HG02759 (cell line): ENCODE data around the gene B3GALT4.
"Not testable (repeated sequence)": the region's sequence is repeated elsewhere in the genome, so short reads cannot be mapped to it uniquely, and the experiment has no call there.

ENCODE experiments used
- ATAC-seq: cut with Tn5 transposase; IDR thresholded peaks from one replicate; pipeline ENCODE4 v1.9.1; 2021; ENCODE audit warnings: mild to moderate bottlenecking, moderate library complexity; ENCODE audit not compliant: unreplicated experiment

B3GALT4 gene

DNA sequence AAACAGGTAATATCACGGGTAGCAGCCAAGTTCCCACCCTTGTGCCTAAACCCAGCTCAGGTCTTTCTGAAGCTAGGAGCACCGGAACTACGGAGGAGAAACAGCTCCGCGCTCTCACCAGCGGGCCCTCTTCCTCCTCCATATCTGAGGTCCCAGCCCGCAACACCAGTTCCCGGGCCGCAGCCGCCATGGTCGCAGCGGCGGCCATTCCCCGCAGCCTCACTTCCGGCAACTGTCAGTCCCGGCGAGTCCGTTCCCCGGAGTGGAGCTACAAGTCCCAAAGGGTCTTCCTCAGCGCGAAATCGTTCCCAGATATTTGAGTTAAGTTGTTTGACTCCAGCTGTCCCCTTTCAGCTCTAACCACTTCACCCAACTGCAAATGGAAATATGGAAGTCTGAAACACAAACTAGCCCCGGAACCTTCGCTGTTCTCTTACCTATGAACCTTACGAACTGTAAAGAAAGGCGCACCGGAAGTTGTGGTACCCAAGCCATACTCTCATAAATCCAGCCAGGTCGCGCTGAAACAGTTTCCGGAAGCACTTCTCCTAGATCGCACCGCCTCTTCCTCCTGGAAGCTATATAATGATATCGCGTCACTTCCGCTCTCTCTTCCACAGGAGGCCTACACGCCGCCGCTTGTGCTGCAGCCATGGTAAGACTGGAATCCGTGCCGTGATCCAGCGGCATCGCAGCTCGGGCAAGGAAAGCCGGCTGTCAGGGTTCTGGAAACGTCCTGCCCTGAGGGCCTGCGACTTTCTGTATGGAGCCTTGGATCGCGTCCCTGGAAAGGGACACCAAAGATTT lies 5.3 kb upstream of the B3GALT4 start, which contains the start of the genes RPS18 and VPS52:
TSS of gene RPS18 (plus strand) at position 608 of the 807 bp plus-strand sequence. CDS start at position 653, 45 bp downstream.
TSS of gene VPS52 (minus strand) at position 409 of the 807 bp plus-strand sequence. CDS start at position 208, 201 bp downstream.
- peak; percentile 86 for ATAC-seq

DNA sequence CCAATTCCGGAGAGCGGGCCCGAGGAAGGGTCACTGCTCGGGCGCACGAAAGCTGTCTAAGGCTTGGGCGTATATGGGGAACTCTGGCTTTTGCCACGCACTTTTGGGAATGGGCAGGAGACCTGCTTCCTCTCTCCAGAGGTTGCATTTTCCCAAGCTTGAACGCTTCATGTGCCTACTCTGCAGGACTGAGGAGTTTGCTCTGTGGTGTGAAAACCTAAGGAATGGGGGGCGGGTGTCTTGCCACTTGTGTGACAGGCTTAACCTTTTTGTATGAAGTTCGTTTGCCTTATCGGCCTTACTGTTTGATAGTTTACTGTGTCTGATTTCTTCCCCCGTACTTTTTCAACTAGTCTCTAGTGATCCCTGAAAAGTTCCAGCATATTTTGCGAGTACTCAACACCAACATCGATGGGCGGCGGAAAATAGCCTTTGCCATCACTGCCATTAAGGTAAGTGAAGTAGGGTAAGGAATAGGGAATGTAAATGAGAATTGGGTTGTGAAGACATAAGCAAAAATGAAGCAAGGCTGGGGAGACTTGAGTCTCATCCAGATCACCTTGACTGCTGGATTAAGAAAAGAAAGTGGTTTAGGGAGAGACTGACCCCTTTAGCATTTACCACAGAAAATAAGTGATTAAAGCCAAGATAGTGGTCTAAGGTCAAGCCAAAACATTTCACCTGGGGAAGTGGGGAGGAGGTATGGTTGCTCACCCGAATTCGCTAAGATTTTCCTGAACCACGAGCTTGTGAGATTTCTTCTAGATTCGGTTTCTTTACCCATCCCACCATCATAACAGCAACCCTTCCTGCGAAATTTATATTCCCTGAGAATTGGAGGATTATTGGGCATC lies 4.4 kb upstream of the B3GALT4 start:
- ATAC-seq: no peak

DNA sequence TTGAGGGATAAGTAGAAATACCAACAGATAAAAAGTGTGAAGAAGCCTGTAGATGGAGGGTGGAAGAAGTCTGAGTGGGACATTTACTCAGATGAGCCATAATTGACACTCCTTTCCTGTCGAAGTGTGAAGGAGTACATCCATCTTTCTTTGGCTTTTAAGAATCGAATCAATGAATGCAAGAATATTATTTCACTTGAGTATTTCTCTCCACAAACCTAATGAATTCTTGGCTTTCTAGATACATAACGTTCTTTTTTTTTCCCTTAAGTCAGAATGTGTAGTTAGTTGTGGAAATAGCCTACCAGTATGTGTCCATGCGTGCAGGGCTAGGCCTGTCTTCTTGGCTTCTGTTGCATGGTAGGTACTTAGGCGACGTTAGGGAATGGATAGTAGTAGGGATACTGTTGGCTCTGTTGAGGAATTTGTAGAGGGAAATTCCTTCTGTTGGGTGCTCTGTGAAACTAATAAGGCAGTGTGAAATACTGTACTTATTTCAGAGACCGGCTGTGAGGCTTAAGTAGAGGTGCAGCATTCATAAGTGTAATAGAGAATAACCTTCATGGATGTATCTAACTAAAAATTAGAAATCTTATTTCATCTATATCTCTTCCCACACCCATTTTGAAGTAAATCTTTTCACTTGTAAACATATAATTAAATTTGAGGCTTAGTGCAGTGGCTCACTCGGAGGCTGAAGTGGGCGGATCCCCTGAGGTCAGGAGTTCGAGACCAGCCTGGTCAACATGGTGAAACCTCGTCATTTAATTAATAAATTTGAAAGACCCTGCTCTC lies 3.6 kb upstream of the B3GALT4 start:
- no peak for ATAC-seq

GRCh38 chr6:33273924-33274902 lies 2.7 kb upstream of the B3GALT4 start:
- ATAC-seq: no peak

GRCh38 chr6:33275795-33276580 lies 935 bp upstream of the B3GALT4 start:
- not testable (repeated sequence) for ATAC-seq

- ATAC-seq: no peak
Measured at GRCh38 chr6:33276581-33276863, 401 bp upstream of the B3GALT4 start.

DNA sequence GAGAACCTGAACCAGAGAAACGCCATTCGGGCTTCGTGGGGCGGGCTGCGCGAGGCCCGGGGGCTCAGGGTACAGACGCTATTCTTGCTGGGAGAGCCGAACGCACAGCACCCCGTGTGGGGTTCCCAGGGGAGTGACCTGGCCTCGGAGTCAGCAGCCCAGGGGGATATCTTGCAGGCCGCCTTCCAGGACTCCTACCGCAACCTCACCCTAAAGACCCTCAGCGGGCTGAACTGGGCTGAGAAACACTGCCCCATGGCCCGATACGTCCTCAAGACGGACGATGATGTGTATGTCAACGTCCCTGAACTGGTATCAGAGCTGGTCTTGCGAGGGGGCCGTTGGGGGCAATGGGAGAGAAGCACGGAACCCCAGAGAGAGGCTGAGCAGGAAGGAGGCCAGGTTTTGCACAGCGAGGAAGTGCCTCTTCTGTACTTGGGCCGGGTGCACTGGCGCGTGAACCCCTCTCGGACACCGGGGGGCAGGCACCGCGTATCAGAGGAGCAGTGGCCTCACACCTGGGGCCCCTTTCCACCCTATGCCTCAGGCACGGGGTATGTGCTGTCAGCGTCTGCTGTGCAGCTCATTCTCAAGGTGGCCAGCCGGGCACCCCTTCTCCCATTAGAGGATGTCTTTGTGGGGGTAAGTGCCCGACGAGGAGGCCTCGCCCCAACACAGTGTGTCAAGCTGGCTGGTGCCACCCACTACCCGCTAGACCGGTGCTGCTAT lies 904 bp downstream of the B3GALT4 start:
- ATAC-seq: no peak

DNA sequence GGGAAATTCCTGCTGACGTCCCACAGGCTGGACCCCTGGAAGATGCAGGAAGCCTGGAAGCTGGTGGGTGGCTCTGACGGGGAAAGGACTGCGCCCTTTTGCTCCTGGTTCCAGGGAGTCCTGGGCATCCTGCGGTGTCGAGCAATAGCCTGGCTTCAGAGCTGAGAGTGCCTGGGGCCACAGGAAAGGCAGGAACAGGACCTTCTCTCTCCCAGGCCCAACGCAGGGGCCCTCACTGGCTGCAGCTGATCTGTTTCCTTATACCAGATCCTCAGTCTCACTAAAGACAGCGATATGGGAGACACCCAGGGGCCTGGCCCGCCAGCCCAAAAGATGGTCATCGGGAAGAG lies 1.4 kb downstream of the B3GALT4 start:
- ATAC-seq: no peak

DNA sequence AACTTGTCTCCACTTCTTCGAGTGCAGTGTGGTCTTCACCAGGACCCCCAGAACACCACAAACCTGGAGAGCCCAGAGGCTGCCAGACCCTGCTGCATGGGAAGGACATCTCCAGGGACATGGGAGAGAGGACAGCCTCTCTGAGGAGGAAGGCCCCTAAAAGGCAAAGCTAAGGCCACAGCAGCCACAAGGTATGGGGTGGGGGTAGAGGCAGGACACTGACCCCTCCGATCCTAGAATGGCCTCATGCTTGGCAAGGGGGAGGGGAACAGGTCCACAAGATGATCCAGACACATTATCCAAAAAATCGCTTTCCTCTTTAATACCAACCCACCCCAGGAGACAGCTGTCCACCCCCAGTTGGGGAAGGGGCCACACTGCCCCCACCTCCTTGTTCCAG lies 1.9 kb downstream of the B3GALT4 start:
- no peak for ATAC-seq

- no peak for ATAC-seq
Measured at GRCh38 chr6:33279257-33279695, 2.4 kb downstream of the B3GALT4 start.

- no peak for ATAC-seq
Measured at GRCh38 chr6:33279971-33280511, 3.1 kb downstream of the B3GALT4 start.

- ATAC-seq: no peak
Measured at GRCh38 chr6:33280539-33280938, 3.6 kb downstream of the B3GALT4 start.

DNA sequence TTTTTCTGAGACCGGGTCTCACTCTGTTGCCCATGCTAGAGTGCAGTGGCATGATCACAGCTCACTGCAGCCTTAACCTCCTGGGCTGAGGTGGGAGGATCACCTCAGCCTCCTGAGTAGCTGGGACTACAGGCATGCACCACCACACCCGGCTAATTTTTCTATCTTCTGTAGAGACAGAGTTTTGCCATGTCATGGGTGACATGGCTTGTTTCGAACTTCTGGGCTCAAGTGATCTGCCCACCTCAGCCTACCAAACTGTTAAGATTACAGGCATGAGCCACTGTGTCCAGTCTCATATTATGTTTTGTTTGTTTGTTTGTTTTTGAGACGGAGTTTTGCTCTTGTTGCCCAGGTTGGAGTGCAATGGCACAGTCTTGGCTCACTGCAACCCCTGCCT lies 8.3 kb downstream of the B3GALT4 start:
- not testable (repeated sequence) for ATAC-seq

- ATAC-seq: no peak
Measured at GRCh38 chr6:33286946-33287914, 10.3 kb downstream of the B3GALT4 start.

- no peak for ATAC-seq
Measured at GRCh38 chr6:33288141-33288920, 11.4 kb downstream of the B3GALT4 start.
